GM12878 (cell line): Measurements from ENCODE around the gene ASAP3. TPM values are rescaled to one million over a fixed set of nuclear protein-coding genes. Genes with fewer than 3 reads are reported as not detected.

Experiments
- ATAC-seq: fragments of 200-7000 bp; cut with Tn5 transposase; 3 replicates; pipeline ENCODE4 v1.9.1; 2020; ENCODE audit warnings: mild to moderate bottlenecking, moderate library complexity
- BruUV-seq: library from RNA; stranded (reverse); fragments of 400-500 nt; replicated peaks from 2 replicates; lab custom pipeline; 2021; lab: Mats Ljungman, UMichigan
- CTCF ChIA-PET: fragments of 300-600 bp; sonication (Branson Sonifier 250); formaldehyde crosslinking; extraction: SDS; loops from one replicate; lab custom pipeline; 2021; ENCODE audit warnings: inconsistent platforms; lab: Yijun Ruan, JAX
- POLR2A ChIA-PET: fragments of 350-600 bp; formaldehyde crosslinking; extraction: SDS; loops from one replicate; lab custom pipeline; 2021; ENCODE audit warnings: inconsistent platforms; lab: Charles Lee
- RAD21 ChIA-PET: fragments of 300-600 bp; sonication (Branson Sonifier 250); formaldehyde crosslinking; loops from one replicate; lab custom pipeline; 2023; ENCODE audit warnings: antibody characterized with exemption; ENCODE audit not compliant: unreplicated experiment; lab: Charles Lee
- SMC1A ChIA-PET: fragments of 300-600 bp; sonication (Branson Sonifier 250); formaldehyde crosslinking; loops from one replicate; lab custom pipeline; 2023; ENCODE audit not compliant: unreplicated experiment, uncharacterized antibody; lab: Charles Lee
- DNase-seq: peaks from one replicate; pipeline ENCODE4 v3.0.0-alpha.2; 2011; ENCODE audit warnings: low read depth, low spot score
- FAIRE-seq: peaks from 3 replicates; lab custom pipeline; 2011; peaks lifted over from hg19 to GRCh38; lab: Jason Lieb, UNC
- H2AFZ ChIP-seq: 2 replicates; pipeline ENCODE4 v1.6.0; 2011; ENCODE audit warnings: low read depth, low read length, control low read depth; ENCODE audit not compliant: control insufficient read depth
- H3K27ac ChIP-seq: 2 replicates; pipeline ENCODE4 v1.5.1; 2011; ENCODE audit warnings: control low read depth; ENCODE audit not compliant: control insufficient read depth, insufficient read depth
- H3K27me3 ChIP-seq, 2 experiments: replicated peaks in 1 of 2; 2 replicates each; pipeline versions ENCODE4 v1.6.0 to v1.6.1; 2011; ENCODE audit warnings: low read length in 1 of 2; ENCODE audit not compliant: control insufficient read depth in 2 of 2, insufficient read depth in 2 of 2
- H3K36me3 ChIP-seq, 2 experiments: 2 replicates each; pipeline ENCODE4 v1.5.1; 2011; ENCODE audit warnings: low read length in 1 of 2; ENCODE audit not compliant: control insufficient read depth in 2 of 2, insufficient read depth in 2 of 2
- H3K4me1 ChIP-seq: 2 replicates; pipeline ENCODE4 v1.6.1; 2011; ENCODE audit warnings: mild to moderate bottlenecking, low read length, moderate library complexity, mixed read lengths; ENCODE audit not compliant: control insufficient read depth, insufficient read depth
- H3K4me2 ChIP-seq: 2 replicates; pipeline ENCODE4 v1.6.0; 2011; ENCODE audit warnings: control low read depth; ENCODE audit not compliant: control insufficient read depth, insufficient read depth
- H3K4me3 ChIP-seq: fragments of 200-600 bp; sonication (generic); 2 replicates; pipeline ENCODE4 v1.5.1; 2016
- H3K79me2 ChIP-seq: 2 replicates; pipeline ENCODE4 v1.6.0; 2011; ENCODE audit warnings: low read length; ENCODE audit not compliant: control insufficient read depth, insufficient read depth
- H3K9ac ChIP-seq: 2 replicates; pipeline ENCODE4 v1.8.0; 2011; ENCODE audit warnings: low read length, control low read depth, mixed read lengths; ENCODE audit not compliant: control insufficient read depth, insufficient read depth
- H3K9me3 ChIP-seq: replicated peaks from 3 replicates; pipeline ENCODE4 v1.5.1; 2011; ENCODE audit warnings: mild to moderate bottlenecking, low read length; ENCODE audit not compliant: control insufficient read depth, insufficient read depth
- H4K20me1 ChIP-seq: 2 replicates; pipeline ENCODE4 v1.6.0; 2011; ENCODE audit not compliant: control insufficient read depth, insufficient read depth
- CUX1 ChIP-seq: IDR thresholded peaks from 2 replicates; pipeline ENCODE4 v1.6.1; 2012; ENCODE audit warnings: improper control_type of control experiment, low read depth, low read length; ENCODE audit not compliant: insufficient replicate concordance
- E4F1 ChIP-seq: fragments of 450-650 bp; IDR thresholded peaks from 2 replicates; pipeline ENCODE4 v1.6.1; 2018; ENCODE audit warnings: borderline replicate concordance, mild to moderate bottlenecking; ENCODE audit not compliant: partially characterized antibody
- ELK1 ChIP-seq: IDR thresholded peaks from 2 replicates; pipeline ENCODE4 v1.6.1; 2012; ENCODE audit warnings: low read depth, low read length, improper control_type of control experiment
- EP300 ChIP-seq, 2 experiments: fragments of 150-350 bp in 1 of 2; IDR thresholded peaks; 2 replicates each; pipeline ENCODE4 v1.6.1; 2011 to 2012; ENCODE audit warnings: low read depth in 2 of 2, low read length in 2 of 2, borderline replicate concordance in 1 of 2, improper control_type of control experiment in 1 of 2, inconsistent platforms in 1 of 2; ENCODE audit not compliant: control insufficient read depth in 1 of 2
- FOS ChIP-seq: IDR thresholded peaks from 3 replicates; pipeline ENCODE4 v1.6.1; 2011; ENCODE audit warnings: borderline replicate concordance; ENCODE audit not compliant: insufficient read length; ENCODE audit errors: extremely low read depth
- HDAC6 ChIP-seq: fragments of 200-600 bp; sonication (generic); IDR thresholded peaks from one replicate; pipeline ENCODE4 v1.8.0; 2017; ENCODE audit warnings: antibody characterized with exemption; ENCODE audit not compliant: unreplicated experiment
- HSF1 ChIP-seq: fragments of 150-350 bp; IDR thresholded peaks from 2 replicates; pipeline ENCODE4 v1.6.1; 2014; ENCODE audit warnings: mild to moderate bottlenecking, low read depth, low read length
- USF2 ChIP-seq: IDR thresholded peaks from 2 replicates; pipeline ENCODE4 v1.6.1; 2011; ENCODE audit warnings: low read depth, low read length, improper control_type of control experiment, borderline replicate concordance
- ZNF24 ChIP-seq: fragments of 450-650 bp; IDR thresholded peaks from 2 replicates; pipeline ENCODE4 v1.6.1; 2017; ENCODE audit warnings: antibody characterized with exemption, mild to moderate bottlenecking
- WGBS: methylation state at CpG from one replicate; pipeline ENCODE4 v1.1.6; 2016; ENCODE audit warnings: low lambda C conversion rate; ENCODE audit not compliant: insufficient replicate concordance, insufficient coverage; ENCODE audit errors: missing lambda C conversion rate; 5-methylcytosine and 5-hydroxymethylcytosine counted together
- in situ Hi-C: fragments of 300-500 bp; cut with MboI; formaldehyde crosslinking; loops from 9 replicates; pipeline ENCODE4 v1.14.3; 2018; ENCODE audit warnings: mixed read lengths
- intact Hi-C: fragments of 100-400 bp; cut with micrococcal nuclease; formaldehyde crosslinking; loops from one replicate; pipeline ENCODE4 v1.14.2; 2022; ENCODE audit not compliant: unreplicated experiment
- polyA plus RNA-seq, 11 experiments: library from polyadenylated mRNA; depleted of rRNA in 4 of 11; unstranded in 6 of 11; stranded (reverse) in 5 of 11; fragments of >200 nt; fragmentation: Nextera tagmentation in 4 of 11; fragmentation: Illumina TruSeq in 1 of 11; extraction: Ambion mirVana in 4 of 11; extraction: Trizol in 1 of 11; gene quantifications; 1 replicate in 1 of 11; 2 replicates in 10 of 11; pipeline versions ENCODE4 v1.2.1 to v1.2.3, GENCODE V29; 2011 to 2016; ENCODE audit warnings: inconsistent platforms in 2 of 11, missing spikeins in 2 of 11, low read depth in 1 of 11
- total RNA-seq, 4 experiments: library from RNA; depleted of rRNA in 3 of 4; stranded (reverse); fragments of >200 nt in 3 of 4; fragmentation: Illumina TruSeq in 1 of 4; extraction: Trizol in 1 of 4; gene quantifications; 2 replicates each; pipeline versions ENCODE4 v1.2.1 to v1.2.3, GENCODE V29; 2013 to 2021

The ASAP3 gene
- total and polyA plus RNA-seq, 10 of the 15 experiments (the other 5 are each of a cell fraction or from before 2014, with no cell fraction given) = 0.04 to 0.92 (median 0.34) TPM; not detected in 1

GRCh38 chr1:23394684-23395083, 89.3 kb downstream of the ASAP3 start:
- Histone ChIP-seq H3K9me3 (no peaks in the 10 kb centered on the region), H3K27ac (no peak overlapping the region), H3K4me3 (no peak overlapping the region), H3K4me1 (no peaks in the 10 kb centered on the region), H3K79me2 (no peaks in the 10 kb centered on the region), H4K20me1 (no peaks in the 10 kb centered on the region), H3K36me3 (no peaks in the 10 kb centered on the region), H2AFZ (no peak overlapping the region), H3K27me3 (peaks cover 0 to 2% of the 10 kb centered on the region in 2 experiments; a peak in 1 of 4 replicates), H3K9ac (no peak overlapping the region), H3K4me2 (no peak overlapping the region)
- ChIA-PET POLR2A (no interaction called here), CTCF (interaction anchor here (2.7 kb wide), 1 partner anchor 8 kb away, joined by 17 read pairs; no protein-coding TSS in a partner anchor), SMC1A (interaction anchor here (1.1 kb wide), 1 partner anchor 8 kb away, joined by 4 read pairs; no protein-coding TSS in a partner anchor), RAD21 (no interaction called here)
- 28% methylated on average over 7 of the region's 7 CpGs for WGBS
- FAIRE-seq = no peak
- intact Hi-C loops = no loop called here
- DNase-seq = no peak
- in situ Hi-C loops = no loop called here
- no TSS peak for BruUV-seq
- ATAC-seq = no peak
- TF ChIP-seq ELK1 (no peak), EP300 (IDR thresholded peaks at IDR 0.05; ENCODE audit: borderline replicate concordance in 1 of 2, control insufficient read depth in 1 of 2, low read depth in 2 of 2, low read length in 2 of 2) (no peak), ZNF24 (no peak), E4F1 (no peak), FOS (no peak), CUX1 (no peak), HDAC6 (no peak), HSF1 (no peak), USF2 (no peak)
